HUES6 (cell line): ENCODE measurements around the gene ARHGEF16.

ENCODE experiments used
- H3K27ac ChIP-seq: 2 replicates; pipeline ENCODE4 v1.7.0; 2013; ENCODE audit warnings: low read depth, mild to moderate bottlenecking, low read length, inconsistent platforms
- H3K27me3 ChIP-seq: 2 replicates; pipeline ENCODE4 v1.6.1; 2013; ENCODE audit warnings: low read length; ENCODE audit not compliant: control insufficient read depth, insufficient read depth
- H3K36me3 ChIP-seq: 2 replicates; pipeline ENCODE4 v1.6.1; 2013; ENCODE audit warnings: low read length; ENCODE audit not compliant: control insufficient read depth, insufficient read depth
- H3K4me1 ChIP-seq: 2 replicates; pipeline ENCODE4 v1.6.1; 2013; ENCODE audit warnings: low read length; ENCODE audit not compliant: control insufficient read depth, insufficient read depth
- H3K4me3 ChIP-seq: 2 replicates; pipeline ENCODE4 v1.5.1; 2013; ENCODE audit warnings: low read depth, low read length
- H3K9ac ChIP-seq: one replicate; pipeline ENCODE4 v1.6.1; 2013; ENCODE audit warnings: mild to moderate bottlenecking, low read length
- H3K9me3 ChIP-seq: 2 replicates; pipeline ENCODE4 v1.6.1; 2013; ENCODE audit warnings: low read depth, low read length; ENCODE audit not compliant: control insufficient read depth, insufficient read depth

ARHGEF16 gene

GRCh38 chr1:3479511-3480368 lies 25.3 kb downstream of the ARHGEF16 start:
- Histone ChIP-seq H3K36me3 (peaks cover 16% of the 10 kb centered on the region; the same call in 1 of the 2 replicates), H3K27ac (no peak overlapping the region), H3K9me3 (no peaks in the 10 kb centered on the region), H3K9ac (no peak overlapping the region), H3K4me1 (no peaks in the 10 kb centered on the region), H3K27me3 (no peaks in the 10 kb centered on the region), H3K4me3 (no peak overlapping the region)

GRCh38 chr1:3480369-3480719 lies 25.9 kb downstream of the ARHGEF16 start:
- H3K9ac ChIP-seq: no peak overlapping the region
- H3K4me3 ChIP-seq: no peak overlapping the region
- H3K27me3 ChIP-seq: no peaks in the 10 kb centered on the region
- H3K27ac ChIP-seq: no peak overlapping the region
- no peaks in the 10 kb centered on the region for H3K4me1 ChIP-seq
- peaks cover 16% of the 10 kb centered on the region; the same call in 1 of the 2 replicates for H3K36me3 ChIP-seq
- peaks cover 3% of the 10 kb centered on the region; the same call in 1 of the 2 replicates for H3K9me3 ChIP-seq

DNA sequence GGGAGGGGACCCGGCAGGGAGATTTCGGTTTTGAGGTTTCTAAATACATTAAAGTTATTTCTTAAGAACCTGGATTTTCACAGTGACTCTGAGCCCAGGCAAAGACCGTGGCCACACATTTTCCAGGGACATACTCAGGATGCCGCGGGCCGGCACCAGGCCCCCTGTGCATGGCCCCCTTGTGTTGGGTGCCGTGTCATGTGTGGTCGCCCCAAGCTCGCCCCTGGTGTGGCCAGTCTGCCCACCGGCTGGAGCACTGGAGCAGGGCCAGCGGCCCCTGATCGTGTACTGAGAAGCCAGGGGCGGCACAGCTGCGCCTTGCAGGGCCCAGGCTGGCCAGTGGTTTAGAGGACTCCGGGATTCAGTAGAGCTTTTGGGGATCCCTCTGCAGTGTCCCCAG lies 26.6 kb downstream of the ARHGEF16 start:
- no peak overlapping the region for H3K9ac ChIP-seq
- H3K27ac ChIP-seq: no peak overlapping the region
- H3K27me3 ChIP-seq: no peaks in the 10 kb centered on the region
- peaks cover 3% of the 10 kb centered on the region; the same call in 1 of the 2 replicates for H3K9me3 ChIP-seq
- peaks cover 11% of the 10 kb centered on the region; the same call in 1 of the 2 replicates for H3K36me3 ChIP-seq
- no peaks in the 10 kb centered on the region for H3K4me1 ChIP-seq
- no peak overlapping the region for H3K4me3 ChIP-seq

DNA sequence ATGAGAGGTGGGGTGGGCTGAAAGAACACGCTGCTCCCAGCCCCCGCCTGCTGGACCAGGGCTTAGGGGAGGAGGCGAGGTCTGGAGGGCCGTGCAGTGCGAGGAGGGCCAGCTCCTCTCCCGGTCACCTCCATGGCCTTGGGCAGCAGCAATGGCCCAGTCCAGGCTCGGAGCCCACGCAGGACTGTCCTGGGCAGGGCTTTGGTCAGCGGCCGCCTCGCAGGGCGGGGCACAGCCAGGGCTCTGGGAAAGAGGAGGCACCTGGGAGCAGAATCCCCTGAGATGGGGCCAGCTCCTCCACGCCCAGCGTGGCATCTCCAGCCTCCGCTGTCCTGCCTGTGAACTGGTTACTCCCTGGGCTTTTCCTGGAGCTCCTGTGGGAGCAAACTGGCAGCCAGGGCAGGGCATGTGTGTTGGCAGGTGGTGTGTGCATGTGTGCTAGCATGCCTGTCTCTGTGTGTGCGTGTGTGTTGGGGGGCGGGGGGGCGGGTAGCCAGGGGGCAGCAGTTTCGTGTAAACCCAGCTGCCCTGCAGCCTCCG lies 27.4 kb downstream of the ARHGEF16 start:
- Histone ChIP-seq H3K4me3 (no peak overlapping the region), H3K36me3 (peaks cover 10% of the 10 kb centered on the region; the same call in 1 of the 2 replicates), H3K4me1 (no peaks in the 10 kb centered on the region), H3K9ac (no peak overlapping the region), H3K27ac (no peak overlapping the region), H3K27me3 (no peaks in the 10 kb centered on the region), H3K9me3 (peaks cover 3% of the 10 kb centered on the region; the same call in 1 of the 2 replicates)

GRCh38 chr1:3482378-3482849 lies 27.9 kb downstream of the ARHGEF16 start:
- Histone ChIP-seq H3K4me3 (no peak overlapping the region), H3K36me3 (peaks cover 10% of the 10 kb centered on the region; the same call in 1 of the 2 replicates), H3K4me1 (no peaks in the 10 kb centered on the region), H3K9me3 (peaks cover 3% of the 10 kb centered on the region; the same call in 1 of the 2 replicates), H3K27ac (no peak overlapping the region), H3K9ac (no peak overlapping the region), H3K27me3 (no peaks in the 10 kb centered on the region)

- peaks cover 8% of the 10 kb centered on the region for H3K9me3 ChIP-seq
- H3K4me3 ChIP-seq: no peak overlapping the region
- H3K4me1 ChIP-seq: no peaks in the 10 kb centered on the region
- peaks cover 3% of the 10 kb centered on the region; the same call in 1 of the 2 replicates for H3K36me3 ChIP-seq
- H3K27ac ChIP-seq: no peak overlapping the region
- H3K9ac ChIP-seq: no peak overlapping the region
- H3K27me3 ChIP-seq: no peaks in the 10 kb centered on the region
These were observed 28.9 kb downstream of the ARHGEF16 start for GRCh38 chr1:3483380-3483779.

GRCh38 chr1:3483801-3484444 lies 29.5 kb downstream of the ARHGEF16 start:
- Histone ChIP-seq H3K4me3 (no peak overlapping the region), H3K9ac (no peak overlapping the region)

GRCh38 chr1:3485016-3485415 lies 30.6 kb downstream of the ARHGEF16 start:
- Histone ChIP-seq H3K9me3 (peaks cover 17% of the 10 kb centered on the region), H3K9ac (no peak overlapping the region), H3K27me3 (no peaks in the 10 kb centered on the region), H3K4me3 (no peak overlapping the region), H3K36me3 (peaks cover 3% of the 10 kb centered on the region), H3K4me1 (no peaks in the 10 kb centered on the region), H3K27ac (no peak overlapping the region)

More at GRCh38 chr1:3483801-3484444, 29.5 kb downstream of the ARHGEF16 start:
- H3K27ac ChIP-seq: no peak overlapping the region
- peaks cover 13% of the 10 kb centered on the region for H3K9me3 ChIP-seq
- H3K36me3 ChIP-seq: 0 out of 2 replicates have a peak, but pooled peaks cover 3% of the 10 kb centered on the region
- H3K4me1 ChIP-seq: no peaks in the 10 kb centered on the region
- H3K27me3 ChIP-seq: no peaks in the 10 kb centered on the region

DNA sequence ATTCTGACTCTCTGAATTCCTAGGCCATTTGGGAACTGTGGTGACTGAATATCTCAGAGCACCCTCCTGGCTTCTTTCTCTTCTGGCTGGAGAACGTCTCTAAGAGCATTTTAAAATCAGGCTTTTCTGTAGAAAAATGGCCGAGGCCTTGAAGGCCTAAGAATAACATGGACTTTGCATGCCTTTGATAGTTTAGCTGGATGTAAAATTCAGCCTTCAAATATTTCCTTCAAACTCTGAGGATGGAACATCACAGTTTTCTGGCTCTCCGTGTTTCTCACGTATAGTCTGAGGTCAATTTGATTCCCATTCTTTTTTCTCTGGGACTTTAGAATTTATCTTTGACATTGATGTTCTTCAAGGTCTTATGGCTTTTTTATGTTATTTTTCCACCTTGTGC lies 34.0 kb downstream of the ARHGEF16 start:
- Histone ChIP-seq H3K36me3 (peaks cover 3% of the 10 kb centered on the region), H3K9me3 (peaks cover 17% of the 10 kb centered on the region), H3K4me1 (peaks cover 2% of the 10 kb centered on the region; the same call in 1 of the 2 replicates), H3K27me3 (no peaks in the 10 kb centered on the region), H3K4me3 (no peak overlapping the region), H3K27ac (no peak overlapping the region), H3K9ac (no peak overlapping the region)

DNA sequence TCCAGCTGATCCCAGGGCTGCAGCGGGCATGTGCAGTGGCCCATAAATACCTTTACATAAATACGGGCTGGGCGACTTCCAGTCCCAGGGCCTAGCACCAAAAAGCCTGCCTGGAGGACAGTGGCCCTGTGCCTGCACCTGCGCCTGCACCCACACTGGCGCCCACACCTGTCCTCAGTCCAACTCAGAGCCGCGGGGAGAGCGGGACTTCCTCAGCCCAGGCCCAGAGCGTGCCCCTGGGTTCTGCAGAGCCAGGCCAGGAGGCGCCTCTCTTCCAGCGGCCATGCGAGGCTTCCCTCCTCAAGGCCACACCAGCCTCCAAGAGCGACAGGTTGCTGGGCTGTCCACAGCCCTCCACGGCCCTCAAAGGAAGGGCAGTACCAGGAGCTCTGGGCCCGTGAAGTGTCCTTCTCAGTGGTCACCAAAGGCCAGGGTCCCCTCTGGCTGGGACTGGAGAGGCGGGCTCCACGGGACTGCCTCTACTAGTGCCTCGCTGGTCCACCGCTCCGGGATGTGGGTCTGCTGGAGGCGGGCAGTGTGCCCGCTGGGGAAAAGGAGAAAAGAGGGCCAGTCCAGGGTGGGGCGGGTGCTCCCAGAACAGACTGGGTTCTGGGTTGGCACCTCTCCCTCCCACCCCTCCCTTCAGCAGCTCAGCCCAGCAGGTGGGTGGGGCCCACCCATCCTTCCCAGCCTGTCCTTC lies 35.7 kb downstream of the ARHGEF16 start:
- Histone ChIP-seq H3K9ac (no peak overlapping the region), H3K4me1 (peaks cover 2% of the 10 kb centered on the region; the same call in 1 of the 2 replicates), H3K36me3 (peaks cover 3% of the 10 kb centered on the region), H3K27me3 (no peaks in the 10 kb centered on the region), H3K9me3 (peaks cover 15% of the 10 kb centered on the region), H3K27ac (no peak overlapping the region), H3K4me3 (no peak overlapping the region)
